GM12864 (cell line): Measurements from ENCODE around the gene CHML.

Source experiments
- DNase-seq: peaks from one replicate; pipeline ENCODE4 v3.0.0-alpha.2; 2011; ENCODE audit warnings: low read depth
- H3K4me3 ChIP-seq: 2 replicates; pipeline ENCODE4 v1.5.1; 2011; ENCODE audit warnings: mild to moderate bottlenecking, low read depth, low read length, control low read depth
- CTCF ChIP-seq: IDR thresholded peaks from 2 replicates; pipeline ENCODE4 v1.5.1; 2011; ENCODE audit warnings: low read depth, mild to moderate bottlenecking, moderate library complexity, low read length, control low read depth, inconsistent platforms; ENCODE audit errors: missing control alignments

CHML gene

GRCh38 chr1:241622669-241623068 is 17.5 kb downstream of the CHML start:
- TF ChIP-seq CTCF: no peak
- DNase-seq: no peak
- H3K4me3 ChIP-seq: no peak overlapping the region

- H3K4me3 ChIP-seq: no peak overlapping the region
- no peak for DNase-seq
- TF ChIP-seq CTCF: no peak
Measured at GRCh38 chr1:241617426-241617825, 22.7 kb downstream of the CHML start.

- DNase-seq: no peak
- TF ChIP-seq CTCF: no peak
- H3K4me3 ChIP-seq: no peak overlapping the region
Measured at GRCh38 chr1:241615043-241615974, 24.9 kb downstream of the CHML start.

- no peak for TF ChIP-seq CTCF
- H3K4me3 ChIP-seq: no peak overlapping the region
- no peak for DNase-seq
Measured at GRCh38 chr1:241614572-241614971, 25.6 kb downstream of the CHML start.

GRCh38 chr1:241614144-241614543 is 26.0 kb downstream of the CHML start:
- no peak for TF ChIP-seq CTCF
- DNase-seq: no peak
- no peak overlapping the region for H3K4me3 ChIP-seq

GRCh38 chr1:241612533-241613477 is 27.4 kb downstream of the CHML start:
- TF ChIP-seq CTCF: no peak
- no peak overlapping the region for H3K4me3 ChIP-seq
- no peak for DNase-seq
